GM18907 (cell line): ENCODE results near the gene RFWD3.
A peak's percentile ranks its signal among the peaks of the same experiment; 100 is the strongest.

ENCODE experiments used
- ATAC-seq: cut with Tn5 transposase; IDR thresholded peaks from one replicate; pipeline ENCODE4 v1.9.1; 2021; ENCODE audit warnings: mild to moderate bottlenecking, moderate library complexity; ENCODE audit not compliant: unreplicated experiment

RFWD3 gene

GRCh38 chr16:74583926-74584666, 82.6 kb downstream of the RFWD3 start:
- ATAC-seq, result no peak

GRCh38 chr16:74582970-74583369, 83.7 kb downstream of the RFWD3 start:
- no peak for ATAC-seq

GRCh38 chr16:74580833-74581232, 85.8 kb downstream of the RFWD3 start:
- ATAC-seq, result peak; percentile 67

- ATAC-seq, result no peak
Measured at GRCh38 chr16:74578838-74579237, 87.8 kb downstream of the RFWD3 start.

- no peak for ATAC-seq
Measured at GRCh38 chr16:74578433-74578832, 88.2 kb downstream of the RFWD3 start.

- no peak for ATAC-seq
Measured at GRCh38 chr16:74577882-74578366, 88.8 kb downstream of the RFWD3 start.

GRCh38 chr16:74575807-74576643, 90.7 kb downstream of the RFWD3 start:
- ATAC-seq, result no peak

- no peak for ATAC-seq
Measured at GRCh38 chr16:74575175-74575806, 91.4 kb downstream of the RFWD3 start.

- ATAC-seq, result no peak
Measured at GRCh38 chr16:74574146-74574545, 92.5 kb downstream of the RFWD3 start.

GRCh38 chr16:74573622-74574021, 93.1 kb downstream of the RFWD3 start:
- no peak for ATAC-seq
